Natural killer cell (primary cell): ENCODE data around the gene NDUFV1. TPM values are rescaled to one million over a fixed set of nuclear protein-coding genes. Genes with fewer than 3 reads are reported as not detected.
"Not testable (repeated sequence)": the region's sequence is repeated elsewhere in the genome, so short reads cannot be mapped to it uniquely, and the experiment has no call there.

Source experiments
- ATAC-seq, 3 donors: fragments of 150-1000 bp in 2 of 3; fragments of 200-7000 bp in 1 of 3; cut with Tn5 transposase; 1 replicate in 1 of 3; 2 replicates in 2 of 3; pipeline ENCODE4 v1.10.0; 2021; ENCODE audit warnings: mild to moderate bottlenecking in 2 of 3, moderate library complexity in 2 of 3
- DNase-seq, 2 donors: peaks; one replicate each; pipeline versions ENCODE4 v3.0.0 to v3.0.0-alpha.2; 2013 to 2021; ENCODE audit warnings: mixed read lengths in 1 of 2
- H3K27ac ChIP-seq: one replicate; pipeline ENCODE4 v1.5.1; 2013; ENCODE audit warnings: mild to moderate bottlenecking, low read length
- H3K27me3 ChIP-seq: one replicate; pipeline ENCODE4 v1.6.1; 2013; ENCODE audit warnings: low read length; ENCODE audit not compliant: control insufficient read depth, insufficient read depth
- H3K36me3 ChIP-seq: one replicate; pipeline ENCODE4 v1.6.1; 2013; ENCODE audit warnings: low read length; ENCODE audit not compliant: control insufficient read depth, insufficient read depth
- H3K4me1 ChIP-seq: one replicate; pipeline ENCODE4 v1.6.1; 2013; ENCODE audit warnings: low read length; ENCODE audit not compliant: control insufficient read depth, insufficient read depth
- H3K4me3 ChIP-seq: one replicate; pipeline ENCODE4 v1.5.1; 2013; ENCODE audit warnings: low read length
- H3K9me3 ChIP-seq: one replicate; pipeline ENCODE4 v1.6.1; 2013; ENCODE audit warnings: low read length; ENCODE audit not compliant: control insufficient read depth, insufficient read depth
- H3K27ac Mint-ChIP-seq, 2 donors: one replicate each; pipeline ENCODE4 v1.8.0; 2022; ENCODE audit warnings: mild to moderate bottlenecking in 2 of 2, mixed read lengths in 2 of 2, moderate library complexity in 1 of 2
- H3K27me3 Mint-ChIP-seq, 2 donors: one replicate each; pipeline ENCODE4 v1.8.0; 2022; ENCODE audit warnings: low read depth in 2 of 2, mixed read lengths in 2 of 2
- H3K36me3 Mint-ChIP-seq: one replicate; pipeline ENCODE4 v1.8.0; 2022; ENCODE audit warnings: mixed read lengths
- H3K4me1 Mint-ChIP-seq, 2 donors: one replicate each; pipeline ENCODE4 v1.8.0; 2022; ENCODE audit warnings: mixed read lengths in 2 of 2
- H3K4me3 Mint-ChIP-seq: one replicate; pipeline ENCODE4 v1.8.0; 2022; ENCODE audit warnings: mild to moderate bottlenecking, moderate library complexity, mixed read lengths
- H3K9me3 Mint-ChIP-seq, 2 donors: one replicate each; pipeline ENCODE4 v1.8.0; 2022; ENCODE audit warnings: mixed read lengths in 2 of 2
- CTCF ChIP-seq: fragments of 200-600 bp; IDR thresholded peaks from one replicate; pipeline ENCODE4 v1.8.0; 2022; ENCODE audit warnings: antibody characterized with exemption
- WGBS: methylation state at CpG from one replicate; pipeline ENCODE4 v1.1.7; 2013; ENCODE audit warnings: missing lambda C conversion rate; ENCODE audit not compliant: insufficient coverage; 5-methylcytosine and 5-hydroxymethylcytosine counted together
- intact Hi-C: fragments of 100-400 bp; cut with micrococcal nuclease; formaldehyde crosslinking; loops from one replicate; pipeline ENCODE4 v1.14.2; 2022
- total RNA-seq, 4 donors: library from RNA; stranded (reverse); fragments of 120-200 nt in 1 of 4; gene quantifications; one replicate each; pipeline versions ENCODE4 v1.2.3 to v1.2.4, GENCODE V29; 2013 to 2022

Gene NDUFV1
- total RNA-seq, 3 donors from 2014 or later (not counting 1 experiment from before 2014, with no cell fraction given), result 346 to 393 (median 360) TPM

GRCh38 chr11:67588136-67588503 lies 18.6 kb upstream of the NDUFV1 start:
- H3K27ac Mint-ChIP-seq, result peak overlapping the region; percentile 63 to 88
- TF ChIP-seq CTCF, result no peak
- no peaks in the 10 kb centered on the region for H3K27me3 Mint-ChIP-seq
- Histone ChIP-seq H3K27me3 (no peaks in the 10 kb centered on the region), H3K4me1 (peaks cover 38% of the 10 kb centered on the region), H3K27ac (peak overlapping the region; percentile 3), H3K9me3 (no peaks in the 10 kb centered on the region), H3K36me3 (no peaks in the 10 kb centered on the region), H3K4me3 (no peak overlapping the region)
- H3K4me1 Mint-ChIP-seq, result peaks cover 20 to 38% of the 10 kb centered on the region in 2 donors
- ATAC-seq (no peak), DNase-seq (no peak)
- 100% methylated on average over 1 of the region's 1 CpG for WGBS
- no peaks in the 10 kb centered on the region for H3K9me3 Mint-ChIP-seq
- H3K36me3 Mint-ChIP-seq, result no peaks in the 10 kb centered on the region
- intact Hi-C loops, result no loop called here
- no peak overlapping the region for H3K4me3 Mint-ChIP-seq

GRCh38 chr11:67588899-67589415 lies 17.8 kb upstream of the NDUFV1 start:
- H3K36me3 ChIP-seq, H3K27ac ChIP-seq, DNase-seq, H3K4me3 ChIP-seq, H3K9me3 Mint-ChIP-seq, H3K9me3 ChIP-seq, H3K27me3 Mint-ChIP-seq, ATAC-seq, H3K27me3 ChIP-seq, H3K36me3 Mint-ChIP-seq, intact Hi-C loops, H3K27ac Mint-ChIP-seq, H3K4me3 Mint-ChIP-seq: not testable (repeated sequence)
- peaks cover 36% of the 10 kb centered on the region for H3K4me1 ChIP-seq
- WGBS, result 79% methylated on average over 7 of the region's 11 CpGs
- H3K4me1 Mint-ChIP-seq, result peaks cover 20 to 34% of the 10 kb centered on the region in 2 donors

GRCh38 chr11:67592880-67593564 lies 13.7 kb upstream of the NDUFV1 start:
- H3K36me3 Mint-ChIP-seq, result no peaks in the 10 kb centered on the region
- ATAC-seq, result no peak
- no peak overlapping the region for H3K27ac Mint-ChIP-seq
- WGBS, result 91% methylated on average over 12 of the region's 12 CpGs
- H3K4me3 ChIP-seq, result no peak overlapping the region
- peaks cover 5% of the 10 kb centered on the region for H3K4me1 ChIP-seq
- H3K4me3 Mint-ChIP-seq, result no peak overlapping the region
- intact Hi-C loops, result no loop called here
- H3K27ac ChIP-seq, result no peak overlapping the region
- peaks cover 0 to 5% of the 10 kb centered on the region in 2 donors for H3K4me1 Mint-ChIP-seq
- no peaks in the 10 kb centered on the region for H3K9me3 ChIP-seq
- H3K27me3 ChIP-seq, result no peaks in the 10 kb centered on the region
- H3K36me3 ChIP-seq, result no peaks in the 10 kb centered on the region
- no peaks in the 10 kb centered on the region for H3K27me3 Mint-ChIP-seq
- DNase-seq, result no peak
- no peak for TF ChIP-seq CTCF
- H3K9me3 Mint-ChIP-seq, result no peaks in the 10 kb centered on the region

- H3K27me3 ChIP-seq, result no peaks in the 10 kb centered on the region
- no peak overlapping the region for H3K4me3 Mint-ChIP-seq
- no peaks in the 10 kb centered on the region for H3K9me3 Mint-ChIP-seq
- H3K4me1 ChIP-seq, result peaks cover 5% of the 10 kb centered on the region
- no peaks in the 10 kb centered on the region for H3K36me3 Mint-ChIP-seq
- intact Hi-C loops, result no loop called here
- peaks cover 0 to 5% of the 10 kb centered on the region in 2 donors for H3K4me1 Mint-ChIP-seq
- no peak for TF ChIP-seq CTCF
- H3K27ac ChIP-seq, result no peak overlapping the region
- H3K27ac Mint-ChIP-seq, result no peak overlapping the region
- 93% methylated on average over 3 of the region's 3 CpGs for WGBS
- ATAC-seq (no peak), DNase-seq (no peak)
- no peaks in the 10 kb centered on the region for H3K27me3 Mint-ChIP-seq
- H3K9me3 ChIP-seq, result no peaks in the 10 kb centered on the region
- H3K36me3 ChIP-seq, result no peaks in the 10 kb centered on the region
- no peak overlapping the region for H3K4me3 ChIP-seq
These were observed 13.2 kb upstream of the NDUFV1 start for GRCh38 chr11:67593565-67593905.
